GM11168 (cell line): Measurements from ENCODE around the gene RNF217.
"Not testable (repeated sequence)": the region's sequence is repeated elsewhere in the genome, so short reads cannot be mapped to it uniquely, and the experiment has no call there.

Source experiments
- in situ Hi-C: fragments of 300-500 bp; cut with MboI; formaldehyde crosslinking; loops from one replicate; pipeline ENCODE4 v1.12.0; 2022; ENCODE audit warnings: low sequenced_read_pairs; ENCODE audit not compliant: unreplicated experiment

Gene RNF217

DNA sequence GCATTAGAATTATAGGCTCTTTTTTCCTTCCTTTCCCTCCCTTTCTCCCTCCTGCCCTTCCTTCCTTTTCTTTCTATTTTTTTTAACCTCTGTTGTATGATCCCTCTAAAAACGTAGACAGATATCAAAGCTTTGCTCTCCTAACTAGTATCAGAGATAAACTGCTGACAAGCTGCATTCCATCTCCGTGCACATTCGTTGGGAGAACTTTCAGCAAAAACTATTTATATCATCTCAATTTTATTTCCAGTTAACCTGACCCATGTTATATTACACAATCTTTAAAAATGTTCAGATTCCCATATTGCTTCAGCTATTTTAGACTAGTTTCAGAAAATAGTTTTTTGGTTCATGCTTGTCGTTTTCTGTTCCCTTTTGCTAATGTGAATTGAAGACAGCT, 47.3 kb downstream of the RNF217 start:
- in situ Hi-C loops: no loop called here

DNA sequence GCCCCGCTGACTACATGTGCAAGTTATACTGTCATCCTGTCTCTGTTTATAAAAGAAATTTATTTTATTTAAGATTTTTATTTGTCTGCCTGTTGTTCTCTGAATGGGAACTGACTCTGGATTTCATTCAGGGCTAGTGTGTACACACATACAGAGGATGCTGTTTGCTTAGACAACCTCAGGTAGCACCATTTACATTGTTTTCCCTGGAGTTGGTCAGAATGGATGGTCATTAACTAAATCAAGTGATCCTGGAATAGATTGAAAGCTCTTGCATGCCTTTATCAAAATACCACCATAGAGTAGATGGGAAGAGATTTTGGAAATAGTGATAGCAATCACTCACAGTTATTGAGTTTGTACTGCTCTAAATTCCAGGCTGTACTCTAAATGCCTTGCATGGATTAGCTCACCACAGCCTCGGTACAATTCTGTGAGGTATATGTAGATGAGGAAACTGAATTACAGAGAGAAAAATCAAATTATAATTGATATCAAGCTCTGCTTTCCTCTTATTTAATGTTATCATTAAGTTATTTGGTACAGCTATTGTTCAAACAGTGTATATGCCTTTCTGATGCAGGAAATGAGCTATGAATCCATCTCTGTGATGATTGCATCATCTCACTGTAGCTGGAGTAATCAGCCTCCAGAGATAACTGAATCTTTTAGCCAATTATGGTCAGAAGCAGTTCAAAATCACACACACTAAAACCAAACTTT, 51.9 kb downstream of the RNF217 start:
- in situ Hi-C loops: no loop called here

DNA sequence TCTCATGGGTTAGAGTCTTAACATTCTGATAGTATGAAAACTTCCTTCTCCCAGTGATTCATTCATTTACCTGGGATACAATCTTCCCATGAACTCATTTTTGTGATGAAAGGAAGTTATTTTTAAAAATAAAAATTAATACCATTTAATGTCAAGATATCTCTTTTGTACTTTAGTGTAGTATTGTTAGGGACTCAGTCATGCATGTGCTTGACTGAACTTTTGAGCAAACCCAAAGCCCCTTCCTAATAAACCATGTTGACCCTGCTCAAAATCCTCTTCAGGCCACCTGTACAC, 52.4 kb downstream of the RNF217 start:
- in situ Hi-C loops: no loop called here

DNA sequence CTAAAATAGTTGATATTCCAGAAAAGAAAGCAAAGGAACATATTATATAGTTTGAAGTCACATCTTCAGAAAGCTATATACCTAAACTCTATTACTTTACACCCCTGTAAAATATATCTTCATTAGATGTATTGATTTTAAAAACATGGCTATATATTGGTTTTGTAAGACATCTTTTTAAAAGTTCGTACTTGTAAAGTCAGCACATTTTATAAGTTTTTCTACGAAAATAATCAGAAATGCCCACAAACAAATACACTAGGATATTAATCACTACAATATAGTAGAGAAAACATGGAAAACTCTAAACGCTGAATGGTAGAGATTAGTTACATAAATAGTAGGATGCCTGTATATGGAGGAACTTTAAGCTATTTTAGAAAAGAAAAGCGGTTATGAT, 52.9 kb downstream of the RNF217 start:
- in situ Hi-C loops: no loop called here

DNA sequence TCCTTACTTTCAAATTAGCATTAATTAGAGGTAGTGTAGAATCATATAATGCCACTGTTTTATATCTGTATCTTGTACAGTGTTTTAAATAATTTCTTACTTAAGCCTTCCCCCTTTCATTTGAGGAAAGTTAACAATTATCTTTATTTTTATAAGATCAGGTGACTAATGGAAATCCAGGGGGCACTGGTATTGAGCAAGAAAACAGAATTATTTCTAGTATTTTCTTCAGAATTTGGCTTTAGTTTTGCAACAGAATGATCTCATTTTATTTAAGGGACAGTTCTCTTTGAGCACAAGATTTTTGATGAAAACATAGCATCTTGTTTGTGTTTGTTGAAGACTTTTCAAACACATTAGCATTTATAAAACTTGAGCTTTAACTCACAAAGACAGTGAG, 55.9 kb downstream of the RNF217 start:
- in situ Hi-C loops: no loop called here

DNA sequence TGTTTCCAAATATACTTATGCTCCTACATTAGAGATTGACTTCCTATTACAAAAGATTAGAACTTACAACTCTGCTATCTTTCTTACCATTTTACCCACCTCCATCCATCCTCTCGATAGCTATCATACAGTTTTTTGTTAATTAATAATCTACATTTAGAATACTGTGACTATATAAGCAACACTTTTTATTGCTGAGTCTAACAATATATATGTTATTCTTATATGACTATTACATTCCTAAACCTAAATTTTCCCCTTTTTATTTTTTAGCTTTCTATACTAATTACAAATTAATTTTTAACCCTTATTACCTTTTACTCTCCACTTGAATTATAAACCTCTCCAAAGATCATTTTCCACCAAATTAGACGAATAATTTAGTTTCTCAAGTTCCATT, 57.0 kb downstream of the RNF217 start:
- in situ Hi-C loops: no loop called here

DNA sequence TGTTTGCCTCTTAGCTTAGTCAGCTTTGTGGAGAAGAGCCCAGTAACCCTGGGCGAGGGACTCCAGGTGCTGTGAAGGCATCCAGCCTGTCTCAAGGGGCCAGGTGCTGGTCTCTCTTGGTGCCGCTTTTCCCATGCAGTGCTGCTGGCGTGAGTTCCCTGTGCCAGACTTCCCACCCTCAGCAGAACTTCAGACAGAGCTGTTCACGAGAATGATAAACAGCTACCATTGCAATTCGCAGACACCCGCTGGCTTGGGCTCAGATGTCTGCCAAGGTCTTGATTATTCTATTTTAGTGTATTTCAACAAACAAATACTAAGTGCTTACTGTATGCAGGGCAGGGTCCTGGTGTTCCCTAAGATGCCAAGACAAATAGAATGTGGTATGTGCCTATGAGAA, 57.7 kb downstream of the RNF217 start:
- in situ Hi-C loops: no loop called here

DNA sequence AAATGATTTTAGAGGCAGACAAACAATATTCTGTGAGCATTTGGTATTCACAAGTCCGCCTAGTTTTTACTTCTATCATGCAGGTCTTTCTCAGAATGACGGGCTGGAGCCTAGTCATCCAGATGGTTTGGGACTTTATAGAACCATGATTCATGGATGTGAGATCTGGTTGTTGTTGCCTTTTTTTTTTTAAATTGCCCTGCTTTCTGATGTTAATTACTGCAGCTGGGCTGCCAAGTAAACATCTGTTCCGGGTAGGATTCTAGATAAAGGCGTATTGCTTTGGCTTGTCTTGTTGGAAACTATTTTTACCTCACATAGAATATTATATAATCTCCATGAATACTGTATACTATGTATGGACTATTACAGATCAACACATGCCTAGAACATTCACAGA, 58.1 kb downstream of the RNF217 start:
- in situ Hi-C loops: no loop called here

DNA sequence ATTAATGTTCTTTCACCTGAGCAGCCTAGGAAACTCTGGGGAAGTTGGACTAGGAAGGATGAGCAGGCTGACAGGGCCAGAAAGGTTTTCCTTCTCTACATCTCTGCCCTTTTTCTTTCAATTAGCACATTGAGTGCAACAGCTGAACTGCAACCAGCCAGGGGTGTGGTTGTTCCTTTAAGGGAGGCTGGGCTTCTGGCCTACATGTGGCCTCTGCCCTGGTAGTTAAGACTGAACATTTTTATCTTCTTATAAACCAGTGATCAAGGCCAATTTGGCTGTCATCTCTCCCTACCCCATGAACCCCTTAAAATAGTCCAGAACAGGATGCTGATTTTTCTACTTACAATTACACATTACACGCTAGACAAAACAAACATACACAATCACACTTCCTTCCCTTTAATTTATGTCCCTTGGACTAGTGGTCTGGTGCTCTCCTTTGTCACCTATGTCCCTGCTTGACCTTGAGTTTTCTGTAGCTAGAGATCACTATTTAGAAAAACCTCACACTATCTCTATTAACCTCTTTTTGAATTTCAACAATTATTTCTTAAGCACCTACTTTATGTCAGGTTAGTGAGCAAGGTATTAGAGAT, 60.3 kb downstream of the RNF217 start:
- in situ Hi-C loops: no loop called here

DNA sequence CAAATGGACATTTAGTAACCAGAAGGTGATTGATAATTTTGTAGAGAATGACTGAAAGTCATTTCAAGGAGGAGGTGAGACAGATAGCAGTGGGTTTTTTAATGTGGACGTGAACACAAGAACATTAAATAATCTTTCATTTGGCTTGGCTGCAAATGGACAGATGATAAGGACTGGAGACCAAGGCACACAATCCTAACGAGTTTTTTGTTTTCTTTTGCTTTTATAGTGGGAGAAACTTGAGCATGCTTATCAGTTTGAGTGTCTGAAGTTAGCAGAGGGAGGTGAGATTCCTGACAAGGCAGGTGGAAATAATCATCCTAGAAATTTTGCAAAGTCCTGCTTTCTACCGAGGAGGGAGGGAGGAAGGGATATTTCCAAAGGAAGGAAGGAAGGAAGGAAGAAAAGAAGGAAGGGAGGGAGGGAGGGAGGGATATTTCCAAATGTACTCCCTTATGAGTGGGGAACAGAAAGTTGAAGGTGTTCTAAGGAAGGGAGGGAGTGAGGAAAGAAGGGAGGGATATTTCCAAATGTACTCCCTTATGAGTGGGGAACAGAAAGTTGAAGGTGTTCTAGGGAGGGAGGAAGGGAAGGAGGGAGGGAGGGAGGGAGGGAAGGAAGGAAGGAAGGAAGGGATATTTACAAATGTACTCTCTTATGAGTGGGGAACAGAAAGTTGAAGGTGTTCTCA, 63.1 kb downstream of the RNF217 start:
- in situ Hi-C loops: no loop called here

DNA sequence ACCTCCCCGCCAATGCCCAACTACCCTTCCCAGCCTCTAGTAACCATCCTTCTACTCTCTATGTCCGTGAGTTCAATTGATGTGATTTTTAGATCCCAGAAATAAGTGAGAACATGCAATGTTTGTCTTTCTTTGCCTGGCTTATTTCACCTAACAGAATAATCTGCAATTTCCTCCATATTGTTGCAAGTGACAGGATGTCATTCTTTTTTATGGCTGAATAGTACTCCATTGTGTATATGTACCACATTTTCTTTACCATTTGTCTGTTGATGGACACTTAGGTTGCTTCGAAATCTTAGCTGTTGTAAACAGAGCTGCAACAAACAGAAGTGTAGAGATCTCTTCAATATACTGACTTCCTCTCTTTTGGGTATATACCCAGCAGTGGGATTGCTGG, 65.0 kb downstream of the RNF217 start:
- in situ Hi-C loops: no loop called here

DNA sequence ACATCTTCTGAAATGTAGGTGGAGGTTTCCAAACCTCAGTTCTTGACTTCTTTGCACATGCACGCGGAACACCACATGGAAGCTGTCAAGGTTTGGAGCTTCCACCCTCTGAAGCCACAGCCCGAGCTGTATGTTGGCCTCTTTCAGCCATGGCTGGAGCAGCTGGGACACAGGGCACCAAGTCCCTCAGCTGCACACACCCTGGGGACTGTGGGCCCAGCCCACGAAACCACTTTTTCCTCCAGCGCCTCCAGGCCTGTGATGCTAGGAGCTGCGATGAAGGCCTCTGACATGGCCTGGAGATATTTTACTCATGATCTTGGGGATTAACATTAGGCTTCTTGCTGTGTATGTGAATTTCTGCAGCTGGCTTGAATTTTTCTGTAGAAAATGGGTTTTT, 68.7 kb downstream of the RNF217 start:
- in situ Hi-C loops: no loop called here

DNA sequence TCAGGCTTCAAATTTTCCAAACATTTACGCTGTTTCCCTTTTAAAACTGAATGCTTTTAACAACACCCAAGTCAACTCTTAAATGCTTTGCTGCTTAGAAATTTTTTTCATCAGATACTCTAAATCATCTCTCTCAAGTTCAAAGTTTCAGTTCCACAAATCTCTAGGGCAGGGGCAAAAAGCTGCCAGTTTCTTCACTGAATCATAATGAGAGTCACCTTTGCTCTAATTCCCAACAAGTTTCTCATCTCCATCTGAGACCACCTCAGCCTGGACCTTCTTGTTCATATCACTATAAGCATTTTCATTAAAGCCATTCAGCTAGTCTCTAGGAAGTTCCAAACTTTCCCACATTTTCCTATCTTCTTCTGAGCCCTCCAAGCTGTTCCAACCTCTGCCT, 69.1 kb downstream of the RNF217 start:
- in situ Hi-C loops: no loop called here

DNA sequence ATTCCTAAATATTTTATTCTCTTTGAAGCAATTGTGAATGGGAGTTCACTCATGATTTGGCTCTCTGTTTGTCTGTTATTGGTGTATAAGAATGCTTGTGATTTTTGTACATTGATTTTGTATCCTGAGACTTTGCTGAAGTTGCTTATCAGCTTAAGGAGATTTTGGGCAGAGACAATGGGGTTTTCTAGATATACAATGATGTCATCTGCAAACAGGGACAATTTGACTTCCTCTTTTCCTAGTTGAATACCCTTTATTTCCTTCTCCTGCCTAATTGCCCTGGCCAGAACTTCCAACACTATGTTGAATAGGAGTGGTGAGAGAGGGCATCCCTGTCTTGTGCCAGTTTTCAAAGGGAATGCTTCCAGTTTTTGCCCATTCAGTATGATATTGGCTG, 72.7 kb downstream of the RNF217 start:
- in situ Hi-C loops: not testable (repeated sequence)

DNA sequence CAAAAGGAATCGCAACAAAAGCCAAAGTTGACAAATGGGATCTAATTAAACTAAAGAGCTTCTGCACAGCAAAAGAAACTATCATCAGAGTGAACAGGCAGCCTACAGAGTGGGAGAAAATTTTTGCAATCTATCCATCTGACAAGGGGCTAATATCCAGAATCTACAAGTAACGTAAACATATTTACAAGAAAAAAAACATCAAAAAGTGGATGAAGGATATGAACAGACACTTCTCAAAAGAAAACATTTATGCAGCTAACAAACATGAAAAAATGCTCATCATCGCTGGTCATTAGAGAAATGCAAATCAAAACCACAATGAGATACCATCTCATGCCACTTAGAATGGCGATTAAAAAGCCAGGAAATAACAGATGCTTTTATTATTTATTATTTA, 74.2 kb downstream of the RNF217 start:
- in situ Hi-C loops: not testable (repeated sequence)

DNA sequence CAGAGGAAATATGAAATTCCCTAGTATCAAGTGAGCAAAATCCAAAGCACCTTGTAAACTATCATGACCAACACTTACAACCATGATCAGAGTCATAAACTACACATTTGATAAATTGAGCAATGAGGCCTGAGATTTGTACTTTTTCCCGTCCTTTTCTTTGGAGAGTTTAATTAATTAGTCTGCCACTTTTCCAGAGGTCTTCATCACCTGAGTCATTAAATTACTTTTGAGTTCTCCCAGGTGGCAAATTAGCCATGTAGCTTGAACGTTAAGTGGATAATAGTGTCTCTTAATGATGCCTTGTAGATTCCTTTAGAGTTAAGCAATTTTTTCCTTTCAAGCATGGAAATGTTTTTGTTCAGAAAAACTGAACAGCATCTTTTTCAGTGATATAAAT, 75.6 kb downstream of the RNF217 start:
- in situ Hi-C loops: no loop called here

DNA sequence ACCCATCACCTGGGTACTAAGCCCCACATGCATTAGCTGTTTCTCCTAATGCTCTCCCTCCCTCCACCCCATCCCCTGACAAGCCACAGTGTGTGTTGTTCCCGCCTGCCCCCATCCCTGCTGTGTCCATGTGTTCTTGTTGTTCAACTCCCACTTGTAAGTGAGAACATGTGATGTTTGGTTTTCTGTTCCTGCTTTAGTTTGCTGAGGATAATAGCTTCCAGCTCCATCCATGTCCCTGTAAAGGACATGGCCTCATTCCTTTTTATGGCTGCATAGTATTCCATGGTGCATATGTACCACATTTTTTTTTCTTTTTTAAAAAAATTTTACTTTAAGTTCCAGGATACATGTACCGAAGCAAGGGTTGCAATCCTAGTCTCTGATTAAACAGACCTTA, 76.7 kb downstream of the RNF217 start:
- in situ Hi-C loops: no loop called here

DNA sequence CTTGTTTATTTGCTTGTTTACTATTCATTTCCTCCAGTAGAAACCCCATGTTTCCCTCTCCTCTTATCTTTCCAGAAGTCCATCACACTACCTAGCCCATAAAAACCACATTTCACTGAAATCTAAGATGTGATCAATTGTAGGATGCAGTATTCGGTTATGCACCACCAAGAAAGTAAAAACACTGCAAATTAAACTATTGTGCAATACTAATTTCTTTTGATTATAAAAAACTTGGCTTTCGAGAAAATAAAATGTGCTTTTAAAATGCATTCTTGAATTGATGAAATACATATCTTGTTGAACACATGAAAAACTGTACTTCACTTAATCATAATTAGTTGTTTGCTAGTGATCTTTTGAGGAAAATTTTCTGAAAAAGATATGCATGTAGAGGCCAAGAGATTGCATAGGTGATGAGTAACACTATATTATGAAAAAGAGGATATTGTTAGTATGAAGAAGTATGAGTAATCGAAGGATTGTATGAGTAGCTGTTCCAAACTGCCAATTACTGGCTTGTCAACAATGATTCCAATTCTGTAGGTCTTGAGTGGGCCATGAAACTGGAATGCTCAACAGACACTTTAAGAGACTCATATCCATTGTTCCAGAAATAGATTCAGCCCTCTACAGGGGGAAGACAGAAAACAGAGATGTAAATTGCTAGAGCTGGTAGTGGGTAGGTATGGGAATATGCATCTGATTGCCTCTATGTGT, 79.7 kb downstream of the RNF217 start:
- in situ Hi-C loops: no loop called here

DNA sequence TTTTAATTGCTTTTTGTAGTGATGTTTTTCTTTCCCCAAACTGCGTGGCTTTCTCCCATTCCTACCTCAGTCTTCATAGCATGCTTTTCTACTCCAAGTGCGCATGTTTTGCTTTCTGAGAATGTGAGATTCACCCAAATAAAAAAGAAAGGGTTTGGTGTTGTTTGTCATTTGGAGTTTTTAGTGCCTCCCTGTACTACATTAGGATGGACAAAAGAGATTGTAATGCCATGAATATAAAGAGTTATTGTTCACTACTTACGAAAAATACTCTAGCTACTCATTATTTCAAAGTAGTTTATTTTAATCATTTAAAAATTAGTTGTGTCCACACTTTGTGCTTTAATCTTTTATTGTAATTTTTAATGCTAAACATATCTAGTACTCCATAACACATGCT, 81.8 kb downstream of the RNF217 start:
- in situ Hi-C loops: no loop called here

DNA sequence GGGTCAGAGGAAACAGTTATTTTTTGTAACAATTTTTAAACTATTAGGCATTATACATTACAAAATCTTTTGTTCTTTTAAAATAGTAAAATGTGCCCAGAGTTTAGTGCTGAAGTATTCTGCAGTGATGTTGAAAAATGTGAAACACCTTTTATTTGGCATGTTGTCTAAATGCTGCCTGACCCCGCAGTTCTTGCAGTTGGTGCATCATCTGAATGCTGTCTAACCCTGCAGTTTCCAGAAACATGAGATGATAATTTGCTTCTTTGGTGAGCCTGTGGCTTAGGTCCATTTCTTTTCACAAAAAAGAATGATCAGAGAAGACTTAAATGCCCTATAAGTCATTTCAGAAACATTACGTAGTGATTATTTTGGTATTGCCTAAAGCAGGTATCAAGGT, 82.4 kb downstream of the RNF217 start:
- in situ Hi-C loops: no loop called here
